Right renal cortex interstitium (tissue), 3 donors: Measurements from ENCODE around the gene LAPTM5. TPM values are rescaled to one million over a fixed set of nuclear protein-coding genes. Genes with fewer than 3 reads are reported as not detected.
"Not testable (repeated sequence)": the region's sequence is repeated elsewhere in the genome, so short reads cannot be mapped to it uniquely, and the experiment has no call there.

ENCODE experiments used
- DNase-seq, 3 donors: peaks; one replicate each; pipeline ENCODE4 v3.0.0-alpha.2; 2013; ENCODE audit warnings: low read depth in 3 of 3, low spot score in 2 of 3
- polyA plus RNA-seq, 3 donors: library from polyadenylated mRNA; unstranded; fragments of 120-200 nt; gene quantifications; one replicate each; pipeline ENCODE4 v1.2.1, GENCODE V29; 2013; ENCODE audit not compliant: insufficient read length in 3 of 3

LAPTM5 gene
- polyA plus RNA-seq, 3 donors: 12.8 to 18.4 (median 16.5) TPM

DNA sequence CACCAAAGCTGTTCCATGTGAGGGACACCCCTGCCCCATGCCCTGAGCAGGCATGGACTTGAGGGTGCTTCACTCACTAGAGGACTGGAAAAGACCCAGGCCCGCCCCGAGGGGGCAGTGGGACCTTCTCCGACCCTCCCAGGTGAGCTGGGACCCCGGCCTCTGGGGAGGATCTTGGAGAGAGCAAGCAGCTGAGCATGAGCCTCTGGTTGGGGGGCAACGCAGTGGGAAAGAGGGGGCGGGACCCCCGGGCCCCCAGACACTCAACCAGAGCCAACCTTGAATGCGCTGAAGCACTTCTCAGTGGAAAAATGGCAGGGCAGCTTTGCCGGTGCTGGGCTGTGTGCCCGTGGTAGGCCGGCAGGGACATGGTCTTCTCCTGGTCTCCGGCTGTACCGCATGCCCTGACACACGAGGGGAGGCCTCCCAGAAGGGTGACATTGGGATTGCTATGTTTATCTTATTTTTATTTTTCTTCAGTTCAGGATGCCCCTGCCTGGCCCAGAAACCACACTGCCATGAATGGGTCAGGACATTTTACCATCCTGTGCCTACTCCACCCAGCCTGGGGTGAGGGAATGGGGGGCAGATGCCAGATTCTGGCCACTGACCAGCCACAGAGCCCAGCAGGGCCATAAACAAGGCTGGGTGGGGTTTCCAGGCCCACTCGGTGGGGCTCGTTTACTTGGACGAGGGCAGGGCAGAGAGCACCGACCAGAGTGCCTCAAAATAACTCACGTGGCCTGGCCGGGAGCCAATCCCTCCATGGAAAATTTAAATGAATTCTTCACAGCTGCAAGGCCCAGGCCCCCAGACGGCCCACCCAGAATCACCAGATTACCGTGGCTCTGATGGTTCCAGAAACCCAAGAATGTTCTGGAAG is 17.2 kb upstream of the LAPTM5 start:
- DNase-seq: no peak

DNA sequence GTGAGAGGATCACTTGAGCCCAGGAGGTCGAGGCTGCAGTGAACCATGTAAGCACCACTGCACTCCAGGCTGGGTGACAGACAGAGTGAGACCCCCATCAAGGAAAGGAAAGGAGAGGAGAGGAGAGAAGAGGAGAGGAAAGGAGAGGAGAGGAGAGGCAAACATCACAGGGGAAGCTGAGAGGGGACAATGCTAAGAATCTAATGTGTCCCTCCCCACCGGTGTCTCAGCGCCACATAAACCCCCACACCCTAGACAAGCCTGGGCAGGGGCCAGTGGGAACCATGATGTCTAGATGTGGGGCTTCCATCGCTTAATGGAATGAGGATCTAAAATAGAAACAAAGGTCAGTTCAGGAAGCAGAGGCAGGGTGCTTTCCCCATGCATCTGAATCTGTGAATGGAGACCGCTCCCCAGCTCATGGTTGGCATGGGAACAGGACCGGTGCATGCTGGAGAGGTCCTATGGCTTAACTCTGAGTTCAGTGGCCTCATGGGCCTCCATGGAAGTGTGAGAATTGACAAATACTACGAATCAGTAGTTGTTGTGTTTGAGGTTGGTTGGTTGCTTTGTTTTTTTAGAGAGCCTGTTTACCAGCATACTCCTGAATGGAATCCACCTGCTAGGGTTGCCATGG is 16.3 kb upstream of the LAPTM5 start:
- no peak for DNase-seq

GRCh38 chr1:30771005-30771404 is 13.4 kb upstream of the LAPTM5 start:
- no peak for DNase-seq

DNA sequence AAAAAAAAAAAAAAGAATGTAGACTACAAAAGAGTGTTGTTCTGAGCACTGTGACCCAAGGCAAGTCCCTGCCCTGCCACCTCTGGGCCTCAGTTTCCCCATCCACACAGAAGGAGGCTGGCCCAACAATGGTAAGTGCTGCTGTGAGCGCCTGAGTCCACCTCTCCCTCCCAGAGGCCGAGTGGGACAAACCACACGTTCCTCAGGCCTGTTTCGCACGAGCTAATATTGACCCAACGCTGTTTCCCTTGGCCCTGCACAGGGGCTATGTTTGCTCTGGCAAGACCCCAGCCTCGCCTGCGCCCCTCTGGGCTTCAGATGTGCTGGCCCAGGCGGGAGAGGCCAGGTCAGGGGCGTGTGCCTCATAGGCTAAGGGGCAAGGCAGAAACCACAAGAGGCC is 12.6 kb upstream of the LAPTM5 start:
- DNase-seq: no peak

GRCh38 chr1:30768830-30769718 is 11.5 kb upstream of the LAPTM5 start:
- DNase-seq: no peak

DNA sequence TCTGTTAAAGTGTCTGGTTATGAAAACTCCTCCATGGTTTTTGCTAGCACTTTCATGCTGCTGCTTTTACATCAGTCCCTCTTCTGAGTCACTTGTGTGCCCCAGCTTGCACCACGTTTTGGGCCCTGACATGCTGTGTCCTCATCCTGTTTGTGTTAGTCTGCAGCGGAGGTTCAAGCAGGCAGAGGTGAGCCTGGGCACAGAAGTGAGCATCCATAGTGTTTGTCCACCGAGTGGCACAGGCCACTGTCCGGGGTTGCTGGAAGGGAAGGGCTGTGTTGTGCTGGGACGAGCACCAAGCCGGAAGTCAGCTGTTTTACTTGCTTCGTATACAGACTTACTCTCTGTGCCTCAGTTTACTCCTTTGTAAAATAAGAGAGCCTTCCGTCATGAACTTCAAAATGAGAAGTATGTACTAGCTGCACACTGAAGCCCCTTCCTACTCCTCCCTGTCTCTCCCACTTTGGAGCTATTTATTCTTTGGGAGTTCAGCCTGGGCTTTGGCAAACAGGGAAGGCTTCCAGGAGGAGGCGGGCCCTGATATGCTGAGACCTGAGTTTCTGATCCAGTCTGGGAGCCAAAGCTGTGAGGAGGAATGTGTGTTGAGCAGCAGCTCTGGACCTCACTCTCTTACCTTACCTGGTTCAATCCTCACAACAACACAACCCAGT is 10.7 kb upstream of the LAPTM5 start:
- no peak for DNase-seq

- DNase-seq: not testable (repeated sequence)
Measured at GRCh38 chr1:30766948-30767347, 9.4 kb upstream of the LAPTM5 start.

DNA sequence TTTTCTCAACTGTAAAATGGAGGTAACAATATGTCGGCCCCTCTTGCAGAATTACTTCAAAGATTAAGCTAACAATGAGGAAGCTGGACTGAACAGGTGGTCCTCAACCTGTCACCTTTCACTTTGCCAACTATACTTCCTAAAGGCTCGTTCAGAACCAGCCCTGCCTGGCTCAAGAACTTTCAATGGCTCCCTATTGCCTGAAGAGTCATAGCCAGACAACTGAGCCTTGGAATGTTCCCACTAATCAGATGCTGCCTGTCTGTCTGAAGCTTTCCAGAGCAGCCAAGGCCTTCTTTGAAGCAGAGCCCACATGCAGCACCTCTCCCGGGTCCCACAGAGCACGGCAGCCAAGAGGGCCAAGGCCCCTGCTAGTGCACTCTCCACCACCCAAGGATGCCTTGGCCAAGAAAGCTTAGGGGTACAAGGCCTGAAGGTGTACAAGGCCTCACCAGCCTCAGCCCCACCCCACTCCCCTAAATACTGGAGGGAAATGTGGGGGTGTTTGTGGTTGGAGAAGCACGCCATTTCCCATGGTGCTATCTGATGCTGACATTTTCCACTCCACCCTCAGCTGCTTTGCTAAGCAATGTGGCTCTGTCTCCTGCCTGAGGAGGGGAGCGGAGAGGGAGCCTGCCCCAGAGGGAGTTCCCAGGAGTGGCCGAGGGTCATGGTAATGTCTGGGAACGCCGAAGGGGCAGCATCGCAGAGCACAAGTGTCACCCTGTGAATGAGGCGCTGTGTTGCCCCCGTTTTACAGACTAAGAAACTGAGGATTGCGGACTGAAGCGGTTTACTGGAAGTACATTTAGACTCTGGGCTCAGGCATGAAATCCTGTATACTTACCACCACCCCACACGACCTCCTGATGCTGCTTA is 8.2 kb upstream of the LAPTM5 start:
- DNase-seq: no peak

DNA sequence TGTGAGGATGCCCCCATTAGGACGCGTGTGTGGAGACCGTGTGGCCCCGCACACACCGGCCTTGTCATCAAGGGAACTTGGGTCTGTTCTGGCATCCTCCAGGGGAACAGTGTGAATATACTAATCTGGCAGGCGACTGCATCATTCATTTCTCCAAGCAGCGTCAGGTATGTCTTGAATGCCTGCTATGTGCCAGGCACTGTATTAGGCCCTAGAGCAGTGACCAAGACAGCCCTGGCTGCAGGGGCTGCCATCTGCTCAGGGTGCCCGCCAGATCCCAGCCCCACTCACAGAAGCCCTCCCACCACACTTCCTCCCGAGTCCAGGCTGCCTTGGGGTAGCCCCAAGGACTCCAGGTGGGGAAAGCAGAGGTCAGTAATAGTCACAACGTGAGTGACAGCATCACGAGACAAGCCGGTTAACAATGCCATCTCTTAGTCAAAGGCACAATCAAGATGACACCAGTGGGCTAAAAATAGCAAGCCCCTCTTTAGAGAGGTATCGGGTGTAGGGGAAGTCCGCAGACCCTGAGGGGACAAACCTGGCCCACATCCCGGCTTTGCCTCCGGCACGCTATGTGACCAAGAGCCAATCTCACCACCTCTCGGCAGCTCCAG is 7.5 kb upstream of the LAPTM5 start:
- no peak for DNase-seq

DNA sequence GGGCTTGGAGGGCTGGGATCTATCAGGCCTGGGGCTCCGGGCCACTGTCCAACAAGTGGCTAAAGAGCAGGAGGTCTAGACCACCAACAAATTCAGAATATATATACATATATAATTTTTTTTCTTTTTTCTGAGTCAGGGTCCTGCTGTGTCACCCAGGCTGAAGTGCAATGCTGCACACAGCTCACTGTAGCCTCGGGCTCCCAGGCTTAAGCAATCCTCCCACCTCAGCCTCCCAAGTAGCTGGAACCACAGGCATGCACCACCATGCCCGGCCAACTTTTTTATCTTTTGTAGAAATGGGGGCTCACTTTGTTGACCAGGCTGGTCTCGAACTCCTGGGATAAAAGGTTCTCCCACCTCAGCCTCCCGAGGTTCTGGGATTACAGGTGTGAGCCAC is 6.8 kb upstream of the LAPTM5 start:
- no peak for DNase-seq

GRCh38 chr1:30763651-30764248 is 6.2 kb upstream of the LAPTM5 start:
- no peak for DNase-seq

DNA sequence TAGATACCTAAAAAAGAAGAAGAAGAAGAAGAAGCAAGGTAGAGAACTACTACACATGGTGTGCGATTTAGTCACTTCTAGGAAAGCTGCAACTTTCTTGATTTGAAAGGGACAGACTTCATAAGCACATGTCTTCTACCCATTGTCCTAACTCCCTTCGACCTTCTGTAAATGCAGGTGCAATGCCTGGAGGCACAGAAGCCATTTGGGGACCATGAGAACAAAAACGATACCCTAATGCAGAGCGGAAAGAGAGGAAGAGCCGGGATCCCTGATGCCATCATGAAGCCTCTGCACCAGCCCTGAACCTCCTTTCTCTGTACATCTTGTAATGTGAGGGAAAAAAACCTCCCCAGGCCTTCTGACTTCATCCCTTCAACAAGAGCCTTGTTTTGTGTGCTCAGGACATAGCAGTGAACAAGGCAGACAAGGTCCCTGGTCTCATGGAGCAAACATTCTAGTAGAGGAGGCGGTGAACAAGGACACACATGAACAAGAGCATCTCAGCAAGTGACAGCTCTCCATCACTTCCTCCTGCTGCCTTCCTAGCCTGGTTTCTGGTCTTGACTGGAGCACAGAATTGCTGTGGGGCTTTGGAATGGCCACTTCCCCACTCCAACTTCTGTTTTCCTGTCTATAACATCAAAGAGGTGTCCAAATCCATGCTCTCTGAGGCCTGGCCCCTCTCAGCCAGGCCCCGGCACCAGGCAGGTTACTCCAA is 5.5 kb upstream of the LAPTM5 start:
- no peak for DNase-seq

GRCh38 chr1:30762152-30762929 is 4.8 kb upstream of the LAPTM5 start:
- DNase-seq: no peak

DNA sequence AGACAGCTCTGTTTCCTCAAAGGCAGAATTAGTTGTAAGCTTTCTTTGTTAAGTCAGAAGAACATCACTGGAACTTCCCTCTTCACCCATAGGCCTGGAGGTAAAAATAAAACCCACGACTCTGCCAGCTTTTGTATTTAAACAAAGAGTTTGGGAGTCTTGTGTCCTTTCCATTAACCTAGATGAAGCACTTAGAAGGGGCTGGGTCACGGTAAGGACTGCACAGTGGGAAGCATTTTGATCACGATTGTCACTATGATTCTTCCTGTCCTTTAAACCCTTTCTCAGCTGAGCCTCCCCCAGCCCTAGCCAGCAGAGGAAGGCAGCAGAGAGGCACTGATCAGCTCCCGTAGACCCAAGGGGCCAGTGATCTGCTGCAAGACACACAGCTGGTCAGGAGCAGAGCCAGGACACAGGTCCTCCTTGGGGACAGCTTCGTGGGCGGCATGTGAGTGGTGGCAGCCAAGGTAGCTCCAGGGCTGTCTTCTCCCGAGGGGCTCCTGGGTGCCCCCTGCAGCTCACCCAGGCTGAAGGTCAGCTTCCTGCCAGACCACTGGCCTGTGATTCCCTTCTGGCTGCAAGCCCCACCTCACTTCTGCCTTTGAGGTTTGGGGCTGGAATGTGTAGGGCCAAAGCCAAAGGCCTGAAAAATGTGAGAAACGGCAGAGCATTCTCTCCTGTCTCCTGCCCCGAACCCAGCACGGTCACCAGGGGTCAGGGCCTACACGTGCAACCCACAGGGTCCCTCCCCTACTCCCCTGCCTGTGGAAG is 4.0 kb upstream of the LAPTM5 start:
- DNase-seq: no peak

- DNase-seq: no peak
Measured at GRCh38 chr1:30760596-30761324, 3.2 kb upstream of the LAPTM5 start.

DNA sequence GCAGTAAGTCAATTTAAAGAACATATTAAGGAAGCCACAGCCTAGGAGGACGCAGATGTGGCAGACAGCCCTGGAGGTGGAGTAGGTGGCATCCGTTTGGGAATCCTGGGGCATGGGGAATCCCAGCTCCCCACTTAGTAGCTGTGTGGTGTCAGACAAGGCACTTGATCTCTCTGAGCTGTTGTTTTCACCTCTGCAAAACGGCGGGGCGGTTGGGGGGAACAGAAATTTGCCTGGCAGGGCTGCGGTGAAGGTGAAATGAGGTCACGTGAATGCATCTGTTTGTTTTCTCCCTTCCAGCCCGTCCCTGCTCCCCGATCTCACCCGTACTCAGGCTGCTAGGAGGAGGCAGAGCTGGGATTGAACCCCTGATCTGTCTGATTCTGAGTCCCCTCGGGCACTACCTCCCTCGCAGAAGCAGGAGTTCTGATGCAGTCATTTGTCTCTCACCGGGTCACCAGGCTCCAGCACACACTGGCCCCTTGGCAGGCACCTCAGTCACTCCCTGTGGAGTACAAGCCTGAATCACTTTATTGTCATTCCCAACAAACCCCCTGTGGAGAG is 2.2 kb upstream of the LAPTM5 start:
- no peak for DNase-seq
